Adrenal gland (tissue), 5 donors: ENCODE data around the gene DFFB.

ENCODE experiments used
- CTCF ChIP-seq, 6 experiments: fragments of 450-650 bp in 4 of 6; fragments of 200-600 bp in 2 of 6; sonication (generic) in 1 of 6; IDR thresholded peaks; 1 replicate in 5 of 6; 2 replicates in 1 of 6; pipeline versions ENCODE4 v1.5.1 to v1.8.0; 2016 to 2021; ENCODE audit warnings: antibody characterized with exemption in 6 of 6, mild to moderate bottlenecking in 2 of 6, moderate library complexity in 1 of 6
- POLR2A ChIP-seq, 2 donors: fragments of 450-650 bp; IDR thresholded peaks; one replicate each; pipeline ENCODE4 v1.6.1; 2017; ENCODE audit warnings: antibody characterized with exemption in 2 of 2, mild to moderate bottlenecking in 2 of 2, moderate library complexity in 1 of 2
- donor health status: DM: no; HTN: no; CAD: no.

- TF ChIP-seq CTCF (IDR thresholded peaks at IDR 0.05) (no peak), POLR2A (IDR thresholded peaks at IDR 0.05) (no peak)
These were observed 21.8 kb downstream of the DFFB start for GRCh38 chr1:3879099-3879498.
